CD4-positive, alpha-beta memory T cell (primary cell): Measurements from ENCODE around the gene KCNH6. TPM values are rescaled to one million over a fixed set of nuclear protein-coding genes. Genes with fewer than 3 reads are reported as not detected.

ENCODE experiments used
- CTCF ChIA-PET: fragments of 350-600 bp; sonication (Branson Sonifier 250); formaldehyde crosslinking; loops from one replicate; lab custom pipeline; 2021; ENCODE audit warnings: inconsistent platforms; ENCODE audit not compliant: partially characterized antibody; lab: Charles Lee
- POLR2A ChIA-PET: fragments of 350-600 bp; sonication (Branson Sonifier 250); formaldehyde crosslinking; loops from one replicate; lab custom pipeline; 2021; ENCODE audit not compliant: partially characterized antibody; lab: Charles Lee
- DNase-seq, 5 donors: peaks; one replicate each; pipeline versions ENCODE4 v3.0.0 to v3.0.0-alpha.2; 2020 to 2022; ENCODE audit warnings: mixed read lengths in 1 of 5
- H3K27ac ChIP-seq: one replicate; pipeline ENCODE4 v1.7.0; 2013; ENCODE audit warnings: low read depth, low read length
- H3K27me3 ChIP-seq: 2 replicates; pipeline ENCODE4 v1.7.0; 2013; ENCODE audit warnings: mild to moderate bottlenecking, low read length, moderate library complexity; ENCODE audit not compliant: insufficient read depth
- H3K36me3 ChIP-seq: 2 replicates; pipeline ENCODE4 v1.7.0; 2013; ENCODE audit warnings: mild to moderate bottlenecking, low read length, moderate library complexity; ENCODE audit not compliant: insufficient read depth
- H3K4me1 ChIP-seq: 2 replicates; pipeline ENCODE4 v1.7.0; 2013; ENCODE audit warnings: mild to moderate bottlenecking, low read length, moderate library complexity; ENCODE audit not compliant: insufficient read depth
- H3K4me3 ChIP-seq, 2 donors: one replicate each; pipeline ENCODE4 v1.7.0; 2013; ENCODE audit warnings: low read length in 2 of 2, mild to moderate bottlenecking in 1 of 2
- H3K9me3 ChIP-seq, 2 donors: one replicate each; pipeline ENCODE4 v1.7.0; 2013; ENCODE audit warnings: low read length in 2 of 2, control low read depth in 1 of 2; ENCODE audit not compliant: control insufficient read depth in 1 of 2
- H3K27ac Mint-ChIP-seq, 7 donors: one replicate each; pipeline ENCODE4 v1.8.0; 2020 to 2021; ENCODE audit warnings: mixed read lengths in 7 of 7, mild to moderate bottlenecking in 6 of 7, inconsistent platforms in 3 of 7, moderate library complexity in 3 of 7
- H3K27me3 Mint-ChIP-seq, 2 donors: one replicate each; pipeline ENCODE4 v1.8.0; 2020 to 2021; ENCODE audit warnings: mixed read lengths in 2 of 2
- H3K36me3 Mint-ChIP-seq, 2 donors: one replicate each; pipeline ENCODE4 v1.8.0; 2020 to 2021; ENCODE audit warnings: mixed read lengths in 2 of 2, inconsistent platforms in 1 of 2, mild to moderate bottlenecking in 1 of 2
- H3K4me1 Mint-ChIP-seq, 4 donors: one replicate each; pipeline ENCODE4 v1.8.0; 2020 to 2021; ENCODE audit warnings: mixed read lengths in 4 of 4, mild to moderate bottlenecking in 1 of 4
- H3K4me3 Mint-ChIP-seq, 8 donors: one replicate each; pipeline ENCODE4 v1.8.0; 2020 to 2021; ENCODE audit warnings: mixed read lengths in 8 of 8, mild to moderate bottlenecking in 7 of 8, moderate library complexity in 6 of 8, inconsistent platforms in 3 of 8
- H3K9me3 Mint-ChIP-seq, 8 donors: one replicate each; pipeline ENCODE4 v1.8.0; 2020 to 2021; ENCODE audit warnings: mixed read lengths in 8 of 8, mild to moderate bottlenecking in 5 of 8, inconsistent platforms in 3 of 8, moderate library complexity in 1 of 8
- intact Hi-C: fragments of 100-400 bp; cut with micrococcal nuclease; formaldehyde crosslinking; loops from one replicate; pipeline ENCODE4 v1.15.1; 2023
- polyA plus RNA-seq, 2 donors: library from polyadenylated mRNA; unstranded; fragments of 300-500 nt; fragmentation: Illumina TruSeq; gene quantifications; one replicate each; pipeline ENCODE4 v1.2.3, GENCODE V29; 2021
- total RNA-seq, 2 experiments: library from RNA; stranded (reverse); gene quantifications; one replicate each; pipeline ENCODE4 v1.2.3, GENCODE V29; 2021

The KCNH6 gene
- total and polyA plus RNA-seq, 4 experiments from 2014 or later = not detected

DNA sequence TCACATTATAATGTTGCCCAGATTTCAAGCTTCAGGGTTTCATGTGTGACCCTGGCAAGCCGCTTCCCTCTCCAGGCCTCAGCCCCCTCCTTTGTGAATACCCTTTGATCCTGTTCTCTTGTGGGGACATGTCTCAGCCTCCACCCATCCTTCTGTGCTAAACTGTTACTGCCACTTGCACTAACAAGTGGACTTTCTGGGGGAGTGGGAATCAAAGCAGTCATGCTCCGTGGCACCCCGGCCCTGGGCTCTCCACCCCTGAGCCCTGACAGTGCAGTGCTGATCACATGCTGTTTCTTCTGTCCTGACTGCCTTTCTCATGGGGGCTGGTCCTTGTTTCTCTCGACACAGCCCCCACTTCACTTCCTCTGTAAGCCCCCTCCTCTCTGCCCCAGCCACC is 17.4 kb downstream of the KCNH6 start:
- H3K9me3 ChIP-seq = no peaks in the 10 kb centered on the region
- Mint-ChIP-seq H3K27me3 (peaks cover 22 to 27% of the 10 kb centered on the region in 2 donors), H3K27ac (no peak overlapping the region), H3K4me1 (peaks cover 2 to 16% (median 6%) of the 10 kb centered on the region in 4 donors), H3K36me3 (no peaks in the 10 kb centered on the region), H3K4me3 (no peak overlapping the region), H3K9me3 (no peaks in the 10 kb centered on the region)
- DNase-seq = no peak
- peaks cover 4% of the 10 kb centered on the region for H3K27me3 ChIP-seq
- peaks cover 6% of the 10 kb centered on the region for H3K4me1 ChIP-seq
- intact Hi-C loops = no loop called here
- POLR2A ChIA-PET = no interaction called here
- no peaks in the 10 kb centered on the region for H3K36me3 ChIP-seq
- no peak overlapping the region for H3K27ac ChIP-seq
- H3K4me3 ChIP-seq = no peak overlapping the region
- CTCF ChIA-PET = no interaction called here

DNA sequence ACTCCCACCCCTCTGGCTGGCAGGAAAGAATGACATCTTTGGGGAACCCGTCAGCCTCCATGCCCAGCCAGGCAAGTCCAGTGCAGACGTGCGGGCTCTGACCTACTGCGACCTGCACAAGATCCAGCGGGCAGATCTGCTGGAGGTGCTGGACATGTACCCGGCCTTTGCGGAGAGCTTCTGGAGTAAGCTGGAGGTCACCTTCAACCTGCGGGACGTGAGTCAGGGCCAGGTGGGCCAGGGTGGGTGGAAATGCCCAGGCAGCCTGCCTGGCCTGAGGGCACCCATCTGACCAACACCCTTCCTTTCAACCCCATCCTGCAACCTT is 19.0 kb downstream of the KCNH6 start:
- POLR2A ChIA-PET = no interaction called here
- H3K27ac ChIP-seq = no peak overlapping the region
- intact Hi-C loops = no loop called here
- Mint-ChIP-seq H3K27ac (no peak overlapping the region), H3K4me1 (peaks cover 2 to 16% (median 6%) of the 10 kb centered on the region in 4 donors), H3K9me3 (no peaks in the 10 kb centered on the region), H3K36me3 (no peaks in the 10 kb centered on the region), H3K4me3 (no peak overlapping the region), H3K27me3 (peaks cover 19 to 24% of the 10 kb centered on the region in 2 donors)
- no peaks in the 10 kb centered on the region for H3K9me3 ChIP-seq
- CTCF ChIA-PET = interaction anchor here (1.1 kb wide), 1 partner anchor 70 kb away, joined by 4 read pairs; no protein-coding TSS in a partner anchor
- H3K27me3 ChIP-seq = peaks cover 4% of the 10 kb centered on the region
- H3K4me1 ChIP-seq = peaks cover 6% of the 10 kb centered on the region
- no peak overlapping the region for H3K4me3 ChIP-seq
- no peaks in the 10 kb centered on the region for H3K36me3 ChIP-seq
- no peak for DNase-seq

DNA sequence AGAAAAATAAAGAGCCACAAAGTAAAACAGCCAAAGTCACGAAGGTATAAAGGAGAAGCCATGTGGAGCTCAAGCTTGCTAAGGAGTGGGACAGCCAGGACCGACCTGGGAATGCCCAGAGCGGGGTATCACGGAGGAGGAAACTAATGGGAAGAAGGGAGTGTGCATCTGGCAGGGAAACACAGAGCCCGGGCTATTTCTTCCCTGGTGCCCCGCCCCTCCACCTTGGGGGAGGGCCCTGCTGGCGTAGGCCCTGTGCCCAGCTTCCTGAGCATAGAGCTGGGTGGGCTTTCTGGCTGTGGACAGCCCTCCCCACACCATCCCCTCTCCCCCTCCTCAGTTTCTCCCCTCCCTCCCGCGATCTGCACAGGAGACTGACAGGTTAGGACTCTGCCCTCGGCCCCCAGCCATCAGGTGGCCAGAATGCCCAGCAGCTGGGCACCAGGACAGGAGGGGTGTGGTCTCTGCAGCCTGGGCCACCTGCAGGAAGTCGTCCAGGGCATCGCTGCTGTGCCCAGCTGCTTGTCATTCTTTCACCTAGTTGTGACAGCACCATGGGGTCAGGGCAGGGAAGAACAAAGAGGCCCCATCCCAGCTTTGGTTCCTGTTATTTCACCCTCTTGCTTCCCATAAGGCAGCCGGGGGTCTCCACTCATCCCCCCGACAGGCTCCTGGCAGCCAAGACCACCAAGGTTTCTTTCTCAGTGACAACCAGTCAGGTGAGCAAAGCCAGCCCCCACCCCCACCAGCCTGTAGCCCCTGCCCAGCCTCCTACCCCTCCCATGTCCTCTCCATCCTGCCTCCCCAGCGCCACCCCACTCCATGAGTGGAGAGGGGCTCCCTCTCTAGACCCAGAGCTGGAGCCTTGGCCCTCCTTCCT is 20.0 kb downstream of the KCNH6 start:
- Histone ChIP-seq H3K36me3 (no peaks in the 10 kb centered on the region), H3K27me3 (peaks cover 4% of the 10 kb centered on the region), H3K4me1 (peaks cover 4% of the 10 kb centered on the region), H3K4me3 (no peak overlapping the region), H3K27ac (no peak overlapping the region), H3K9me3 (no peaks in the 10 kb centered on the region)
- Mint-ChIP-seq H3K36me3 (no peaks in the 10 kb centered on the region), H3K27me3 (peaks cover 16 to 22% of the 10 kb centered on the region in 2 donors), H3K9me3 (no peaks in the 10 kb centered on the region), H3K4me1 (peaks cover 2 to 16% (median 6%) of the 10 kb centered on the region in 4 donors), H3K27ac (peak overlapping the region in 1 of 7 donors; percentile 34), H3K4me3 (peak overlapping the region in 1 of 8 donors; percentile 17)
- CTCF ChIA-PET = interaction anchor here (1.1 kb wide), 1 partner anchor 69 kb away, joined by 4 read pairs; no protein-coding TSS in a partner anchor
- intact Hi-C loops = no loop called here
- POLR2A ChIA-PET = interaction anchor here (1.0 kb wide), 1 partner anchor 22 kb away, joined by 3 read pairs; no protein-coding TSS in a partner anchor
- no peak for DNase-seq

DNA sequence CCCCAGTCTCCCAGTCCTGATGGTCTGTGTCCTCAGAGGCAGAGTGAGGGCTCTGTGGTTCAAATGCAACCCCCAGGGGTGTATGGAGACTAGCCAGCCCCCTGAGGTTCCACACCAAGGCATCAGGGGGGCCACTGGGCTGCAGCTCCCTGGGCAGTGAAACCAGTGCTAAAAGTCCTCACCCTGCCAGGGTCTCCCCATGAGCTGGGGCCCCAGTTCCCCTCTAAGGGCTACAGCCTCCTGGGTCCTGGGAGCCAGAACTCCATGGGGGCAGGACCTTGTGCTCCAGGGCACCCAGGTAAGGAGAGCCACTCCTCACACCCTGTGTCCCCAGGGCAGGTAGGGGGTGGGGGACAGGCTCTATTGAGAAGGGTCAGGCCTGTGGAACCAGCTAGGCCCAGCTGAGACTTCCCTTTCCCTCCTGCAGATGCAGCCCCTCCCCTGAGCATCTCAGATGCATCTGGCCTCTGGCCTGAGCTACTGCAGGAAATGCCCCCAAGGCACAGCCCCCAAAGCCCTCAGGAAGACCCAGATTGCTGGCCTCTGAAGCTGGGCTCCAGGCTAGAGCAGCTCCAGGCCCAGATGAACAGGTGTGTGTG is 20.8 kb downstream of the KCNH6 start:
- H3K36me3 ChIP-seq = no peaks in the 10 kb centered on the region
- H3K9me3 Mint-ChIP-seq = no peaks in the 10 kb centered on the region
- DNase-seq = no peak
- no peak overlapping the region for H3K27ac ChIP-seq
- H3K27ac Mint-ChIP-seq = no peak overlapping the region
- no peaks in the 10 kb centered on the region for H3K27me3 ChIP-seq
- peaks cover 9 to 17% of the 10 kb centered on the region in 2 donors for H3K27me3 Mint-ChIP-seq
- no peaks in the 10 kb centered on the region for H3K36me3 Mint-ChIP-seq
- no peak overlapping the region for H3K4me3 ChIP-seq
- ChIA-PET CTCF (interaction anchor here (1.0 to 1.2 kb wide), 2 partner anchors 67 to 137 kb away, joined by 3 read pairs; partner anchors contain the start of gene ACE), POLR2A (interaction anchor here (0.6 to 1.0 kb wide), 2 partner anchors 21 to 115 kb away, joined by 3 to 4 read pairs; no protein-coding TSS in a partner anchor)
- H3K4me1 Mint-ChIP-seq = peaks cover 0 to 11% (median 2%) of the 10 kb centered on the region in 4 donors
- H3K4me1 ChIP-seq = no peaks in the 10 kb centered on the region
- intact Hi-C loops = no loop called here
- no peak overlapping the region for H3K4me3 Mint-ChIP-seq
- H3K9me3 ChIP-seq = no peaks in the 10 kb centered on the region

DNA sequence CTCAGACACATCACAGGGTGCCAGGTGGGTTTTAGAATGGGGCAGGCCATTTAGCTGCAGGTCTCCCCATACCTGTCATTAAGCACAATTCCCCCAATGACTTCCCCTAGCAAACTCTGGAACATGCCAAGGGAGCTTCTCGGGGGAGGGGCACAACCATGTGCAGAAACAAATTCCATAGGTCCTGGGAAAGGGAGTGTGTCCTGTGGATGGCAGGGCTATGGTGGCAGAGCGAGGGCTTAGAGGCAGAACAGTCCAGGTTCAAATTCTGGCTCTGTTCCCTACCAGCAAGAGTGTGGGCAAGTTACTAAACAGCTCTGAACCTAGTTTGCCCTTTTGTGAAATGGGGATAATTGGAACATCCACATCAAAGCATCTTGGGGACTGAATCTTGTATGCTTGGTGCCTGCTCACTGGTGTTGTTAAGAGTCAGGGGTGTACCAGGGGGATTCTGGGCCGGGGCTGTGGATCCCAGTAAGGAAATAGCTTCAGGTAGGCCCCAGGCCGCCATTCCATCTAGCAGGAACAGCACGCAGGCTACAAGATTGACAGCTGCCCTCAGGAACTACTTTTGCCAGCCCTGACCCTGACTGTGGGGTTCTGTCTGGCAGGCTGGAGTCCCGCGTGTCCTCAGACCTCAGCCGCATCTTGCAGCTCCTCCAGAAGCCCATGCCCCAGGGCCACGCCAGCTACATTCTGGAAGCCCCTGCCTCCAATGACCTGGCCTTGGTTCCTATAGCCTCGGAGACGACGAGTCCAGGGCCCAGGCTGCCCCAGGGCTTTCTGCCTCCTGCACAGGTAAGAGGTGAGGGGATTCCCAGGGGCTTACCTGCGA is 21.5 kb downstream of the KCNH6 start:
- CTCF ChIA-PET = interaction anchor here (1.0 to 1.2 kb wide), 2 partner anchors 67 to 138 kb away, joined by 3 read pairs; partner anchors contain the start of gene ACE
- peaks cover 3 to 9% of the 10 kb centered on the region in 2 donors for H3K27me3 Mint-ChIP-seq
- H3K27ac Mint-ChIP-seq = no peak overlapping the region
- Histone ChIP-seq H3K36me3 (no peaks in the 10 kb centered on the region), H3K27me3 (no peaks in the 10 kb centered on the region), H3K27ac (no peak overlapping the region), H3K4me1 (peaks cover 7% of the 10 kb centered on the region), H3K9me3 (no peaks in the 10 kb centered on the region), H3K4me3 (no peak overlapping the region)
- H3K36me3 Mint-ChIP-seq = no peaks in the 10 kb centered on the region
- no peak overlapping the region for H3K4me3 Mint-ChIP-seq
- POLR2A ChIA-PET = interaction anchor here (0.6 to 1.0 kb wide), 2 partner anchors 20 to 116 kb away, joined by 3 to 4 read pairs; no protein-coding TSS in a partner anchor
- no peak for DNase-seq
- intact Hi-C loops = no loop called here
- H3K9me3 Mint-ChIP-seq = no peaks in the 10 kb centered on the region
- peaks cover 0 to 6% (median 0%) of the 10 kb centered on the region in 4 donors for H3K4me1 Mint-ChIP-seq

DNA sequence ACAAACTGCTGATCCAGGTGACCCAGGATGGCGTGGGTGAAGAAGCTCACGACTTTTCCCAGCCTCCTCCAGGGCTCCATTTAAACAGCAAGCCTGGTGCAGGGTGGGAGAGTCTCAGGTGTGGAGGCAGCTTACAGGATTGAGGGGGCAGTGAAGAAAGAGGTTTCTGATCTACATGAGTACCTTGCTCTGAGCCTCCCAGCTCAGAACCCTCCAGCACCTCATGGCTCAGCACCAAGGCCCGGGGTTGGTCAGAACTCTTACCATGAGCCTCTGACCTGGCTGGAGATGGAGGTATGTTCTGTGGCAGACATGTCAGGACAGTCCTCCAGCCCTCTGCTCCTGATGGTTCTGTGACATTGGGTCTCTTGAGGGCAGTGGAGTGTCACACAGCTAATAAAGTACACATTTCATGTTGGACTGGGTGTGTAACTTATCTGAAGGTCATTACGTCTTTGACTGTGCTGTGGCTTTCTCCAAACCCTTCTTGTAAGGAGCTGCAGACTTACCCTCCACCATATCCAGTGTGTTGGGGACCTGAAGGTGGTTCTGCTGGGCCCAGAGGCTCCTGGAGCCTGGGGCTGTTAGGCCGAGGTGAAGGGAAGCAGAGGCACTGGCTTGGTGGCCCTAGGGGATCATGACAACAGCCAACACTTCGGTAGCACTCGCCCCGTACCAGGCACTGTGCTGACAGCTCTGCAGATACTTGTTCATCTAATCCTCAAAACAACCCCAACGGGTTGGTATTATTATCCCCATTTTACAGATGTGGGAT is 23.3 kb downstream of the KCNH6 start:
- Histone ChIP-seq H3K4me3 (no peak overlapping the region), H3K36me3 (no peaks in the 10 kb centered on the region), H3K9me3 (no peaks in the 10 kb centered on the region), H3K27me3 (no peaks in the 10 kb centered on the region), H3K4me1 (peaks cover 8% of the 10 kb centered on the region), H3K27ac (no peak overlapping the region)
- Mint-ChIP-seq H3K27me3 (no peaks in the 10 kb centered on the region), H3K4me1 (peaks cover 2 to 16% (median 3%) of the 10 kb centered on the region in 4 donors), H3K4me3 (no peak overlapping the region), H3K36me3 (peaks cover 0 to 12% of the 10 kb centered on the region in 2 donors), H3K9me3 (no peaks in the 10 kb centered on the region), H3K27ac (peak overlapping the region in 2 of 7 donors; percentile 17 to 59)
- intact Hi-C loops = no loop called here
- no peak for DNase-seq
- CTCF ChIA-PET = interaction anchor here (1.0 kb wide), 1 partner anchor 68 kb away, joined by 3 read pairs; no protein-coding TSS in a partner anchor
- POLR2A ChIA-PET = no interaction called here
